DND-41 (cell line): ENCODE data around the gene TMEM91.
"Not testable (repeated sequence)": the region's sequence is repeated elsewhere in the genome, so short reads cannot be mapped to it uniquely, and the experiment has no call there.

Experiments
- ATAC-seq: fragments of 200-7000 bp; cut with Tn5 transposase; 3 replicates; pipeline ENCODE4 v1.9.1; 2021; ENCODE audit warnings: low read depth; ENCODE audit not compliant: insufficient read depth
- DNase-seq: peaks from one replicate; pipeline ENCODE4 v3.0.0-alpha.2; 2020
- H2AFZ ChIP-seq: 2 replicates; pipeline ENCODE4 v1.6.0; 2012; ENCODE audit warnings: low read depth, low read length
- H3K27ac ChIP-seq: 2 replicates; pipeline ENCODE4 v1.5.1; 2012; ENCODE audit warnings: low read length, inconsistent platforms
- H3K27me3 ChIP-seq: fragments of 200-600 bp; sonication (generic); 2 replicates; pipeline ENCODE4 v1.6.0; 2012; ENCODE audit warnings: low read length, mild to moderate bottlenecking, inconsistent platforms; ENCODE audit not compliant: insufficient read depth, poor library complexity
- H3K36me3 ChIP-seq: 2 replicates; pipeline ENCODE4 v1.5.1; 2012; ENCODE audit warnings: low read length, inconsistent platforms; ENCODE audit not compliant: insufficient read depth
- H3K4me1 ChIP-seq: 2 replicates; pipeline ENCODE4 v1.5.1; 2012; ENCODE audit warnings: mild to moderate bottlenecking, low read length; ENCODE audit not compliant: insufficient read depth
- H3K4me2 ChIP-seq: 2 replicates; pipeline ENCODE4 v1.6.0; 2012; ENCODE audit warnings: mild to moderate bottlenecking, moderate library complexity, low read length, inconsistent platforms; ENCODE audit not compliant: insufficient read depth
- H3K4me3 ChIP-seq, 2 experiments: fragments of 200-600 bp in 1 of 2; shearing (Covaris generic) in 1 of 2; 2 replicates each; pipeline ENCODE4 v1.5.1; 2012 to 2016; ENCODE audit warnings: inconsistent platforms in 2 of 2, low read length in 2 of 2, mild to moderate bottlenecking in 2 of 2, low read depth in 1 of 2, moderate library complexity in 1 of 2
- H3K79me2 ChIP-seq: 2 replicates; pipeline ENCODE4 v1.6.0; 2012; ENCODE audit warnings: low read length, inconsistent platforms; ENCODE audit not compliant: insufficient read depth
- H3K9ac ChIP-seq: 2 replicates; pipeline ENCODE4 v1.6.0; 2012; ENCODE audit warnings: low read depth, mild to moderate bottlenecking, inconsistent platforms, low read length, moderate library complexity
- H3K9me3 ChIP-seq: 2 replicates; pipeline ENCODE4 v1.5.1; 2012; ENCODE audit warnings: low read length, moderate library complexity, mild to moderate bottlenecking, inconsistent platforms; ENCODE audit not compliant: insufficient read depth, severe bottlenecking
- H4K20me1 ChIP-seq: 2 replicates; pipeline ENCODE4 v1.6.0; 2012; ENCODE audit warnings: low read length; ENCODE audit not compliant: insufficient read depth
- EZH2 ChIP-seq: IDR thresholded peaks from 3 replicates; pipeline ENCODE4 v1.6.1; 2012; ENCODE audit warnings: borderline replicate concordance, low read depth, mild to moderate bottlenecking, moderate library complexity, low read length, inconsistent platforms; ENCODE audit not compliant: severe bottlenecking
- TF ChIP-seq, protein P1 (sequence below): IDR thresholded peaks from 2 replicates; pipeline ENCODE4 v1.5.1; 2012; ENCODE audit warnings: borderline replicate concordance, low read length, moderate library complexity, mild to moderate bottlenecking; ENCODE audit not compliant: poor library complexity, severe bottlenecking; ENCODE audit errors: extremely low read depth

The TMEM91 gene

GRCh38 chr19:41367848-41368301 is 8.5 kb upstream of the TMEM91 start:
- Histone ChIP-seq H3K4me3 (no peak overlapping the region), H4K20me1 (no peaks in the 10 kb centered on the region), H3K4me2 (no peak overlapping the region), H3K79me2 (peaks cover 28% of the 10 kb centered on the region), H3K27me3 (no peaks in the 10 kb centered on the region), H3K4me1 (peaks cover 18% of the 10 kb centered on the region), H3K36me3 (no peaks in the 10 kb centered on the region; the same call in 1 of the 2 replicates), H2AFZ (no peak overlapping the region), H3K27ac (no peak overlapping the region), H3K9me3 (no peaks in the 10 kb centered on the region), H3K9ac (no peak overlapping the region)
- no peak for ATAC-seq
- no peak for TF ChIP-seq EZH2
- TF ChIP-seq, protein P1, sequence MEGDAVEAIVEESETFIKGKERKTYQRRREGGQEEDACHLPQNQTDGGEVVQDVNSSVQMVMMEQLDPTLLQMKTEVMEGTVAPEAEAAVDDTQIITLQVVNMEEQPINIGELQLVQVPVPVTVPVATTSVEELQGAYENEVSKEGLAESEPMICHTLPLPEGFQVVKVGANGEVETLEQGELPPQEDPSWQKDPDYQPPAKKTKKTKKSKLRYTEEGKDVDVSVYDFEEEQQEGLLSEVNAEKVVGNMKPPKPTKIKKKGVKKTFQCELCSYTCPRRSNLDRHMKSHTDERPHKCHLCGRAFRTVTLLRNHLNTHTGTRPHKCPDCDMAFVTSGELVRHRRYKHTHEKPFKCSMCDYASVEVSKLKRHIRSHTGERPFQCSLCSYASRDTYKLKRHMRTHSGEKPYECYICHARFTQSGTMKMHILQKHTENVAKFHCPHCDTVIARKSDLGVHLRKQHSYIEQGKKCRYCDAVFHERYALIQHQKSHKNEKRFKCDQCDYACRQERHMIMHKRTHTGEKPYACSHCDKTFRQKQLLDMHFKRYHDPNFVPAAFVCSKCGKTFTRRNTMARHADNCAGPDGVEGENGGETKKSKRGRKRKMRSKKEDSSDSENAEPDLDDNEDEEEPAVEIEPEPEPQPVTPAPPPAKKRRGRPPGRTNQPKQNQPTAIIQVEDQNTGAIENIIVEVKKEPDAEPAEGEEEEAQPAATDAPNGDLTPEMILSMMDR: no peak
- DNase-seq: no peak

DNA sequence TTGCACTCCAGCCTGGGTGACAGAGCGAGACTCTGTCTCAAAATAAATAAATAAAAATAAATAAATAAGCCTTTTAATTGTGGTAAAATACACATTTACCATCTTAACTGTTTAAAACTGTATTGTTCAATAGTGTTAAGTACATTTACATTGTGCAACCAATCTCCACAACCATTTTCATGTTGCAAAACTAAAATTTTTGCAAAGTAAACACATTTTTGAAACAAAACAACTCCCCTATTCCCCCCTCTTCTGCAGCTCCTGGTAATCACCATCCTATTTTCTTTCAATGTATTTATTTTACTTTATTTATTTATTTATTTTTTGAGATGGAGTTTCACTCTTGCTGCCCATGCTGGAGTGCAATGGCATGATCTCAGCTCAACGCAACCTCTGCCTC is 6.6 kb upstream of the TMEM91 start:
- Histone ChIP-seq H3K27me3 (no peaks in the 10 kb centered on the region), H3K79me2 (peaks cover 15% of the 10 kb centered on the region), H3K9ac (no peak overlapping the region), H3K36me3 (no peaks in the 10 kb centered on the region; the same call in 1 of the 2 replicates), H4K20me1 (no peaks in the 10 kb centered on the region), H3K4me3 (no peak overlapping the region), H3K9me3 (no peaks in the 10 kb centered on the region), H2AFZ (no peak overlapping the region), H3K4me1 (peaks cover 6% of the 10 kb centered on the region), H3K27ac (no peak overlapping the region), H3K4me2 (no peak overlapping the region)
- DNase-seq (no peak), ATAC-seq (no peak)
- TF ChIP-seq, protein P1: no peak
- no peak for TF ChIP-seq EZH2

GRCh38 chr19:41371119-41371518 is 5.2 kb upstream of the TMEM91 start:
- H3K36me3 ChIP-seq, H3K4me3 ChIP-seq, H3K4me1 ChIP-seq, H4K20me1 ChIP-seq, H3K27me3 ChIP-seq, H3K27ac ChIP-seq, H3K79me2 ChIP-seq, ATAC-seq, H3K4me2 ChIP-seq, H3K9me3 ChIP-seq, H3K9ac ChIP-seq, DNase-seq, H2AFZ ChIP-seq: not testable (repeated sequence)

DNA sequence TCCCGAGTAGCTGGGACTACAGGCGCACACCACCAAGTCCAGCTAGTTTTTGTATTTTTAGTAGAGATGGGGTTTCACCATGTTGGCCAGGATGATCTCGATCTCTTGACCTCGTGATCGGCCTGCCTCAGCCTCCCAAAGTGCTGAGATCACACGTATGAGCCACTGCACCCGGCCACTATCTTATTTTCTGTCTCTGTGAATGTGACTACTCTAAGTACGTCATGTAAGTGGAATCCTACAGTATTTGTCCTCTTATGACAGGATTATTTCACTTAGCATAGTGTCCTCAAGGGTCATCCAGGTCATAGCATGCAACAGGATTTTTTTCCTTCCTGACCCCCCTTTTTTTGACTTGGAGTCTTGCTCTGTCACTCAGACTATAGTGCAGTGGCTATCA is 4.8 kb upstream of the TMEM91 start:
- H3K27me3 ChIP-seq: no peaks in the 10 kb centered on the region
- TF ChIP-seq, protein P1: no peak
- TF ChIP-seq EZH2: no peak
- no peaks in the 10 kb centered on the region for H3K36me3 ChIP-seq
- H3K4me3 ChIP-seq: no peak overlapping the region
- no peak overlapping the region for H2AFZ ChIP-seq
- H3K4me1 ChIP-seq: no peaks in the 10 kb centered on the region
- H3K9me3 ChIP-seq: no peaks in the 10 kb centered on the region
- H3K9ac ChIP-seq: no peak overlapping the region
- no peaks in the 10 kb centered on the region for H4K20me1 ChIP-seq
- no peak overlapping the region for H3K4me2 ChIP-seq
- ATAC-seq (no peak), DNase-seq (no peak)
- no peak overlapping the region for H3K27ac ChIP-seq
- peaks cover 2% of the 10 kb centered on the region for H3K79me2 ChIP-seq
